ENCODE results near the gene HSPB7.

- TF ChIP-seq CTCF (IDR thresholded peaks at IDR 0.05; ENCODE audit: low read depth, low read length): no peak
- no peak for TF ChIP-seq EZH2phosphoT487 (IDR thresholded peaks at IDR 0.05; ENCODE audit: low read depth)
Observed at GRCh38 chr1:16015491-16015890, 2.4 kb downstream of the HSPB7 start.

Data from OCI-LY3 (cell line).